Nephron progenitor cell (in vitro differentiated cells): ENCODE results near the gene HOXB7.

Experiments
- DNase-seq: peaks from one replicate; pipeline ENCODE4 v3.0.0; 2021
- H3K27ac Mint-ChIP-seq: 2 replicates; pipeline ENCODE4 v1.8.0; 2021; ENCODE audit warnings: mild to moderate bottlenecking, moderate library complexity, mixed read lengths
- H3K27me3 Mint-ChIP-seq: 2 replicates; pipeline ENCODE4 v1.8.0; 2021; ENCODE audit warnings: mild to moderate bottlenecking, low read depth, mixed read lengths; ENCODE audit not compliant: poor library complexity
- H3K36me3 Mint-ChIP-seq: 2 replicates; pipeline ENCODE4 v1.8.0; 2021; ENCODE audit warnings: low read depth, mixed read lengths
- H3K4me1 Mint-ChIP-seq: 2 replicates; pipeline ENCODE4 v1.8.0; 2021; ENCODE audit warnings: mixed read lengths
- H3K4me3 Mint-ChIP-seq: 2 replicates; pipeline ENCODE4 v1.8.0; 2021; ENCODE audit warnings: mild to moderate bottlenecking, moderate library complexity, mixed read lengths
- H3K9me3 Mint-ChIP-seq: 2 replicates; pipeline ENCODE4 v1.8.0; 2021; ENCODE audit warnings: mild to moderate bottlenecking, moderate library complexity, mixed read lengths
- CTCF ChIP-seq: fragments of 200-600 bp; sonication (generic); IDR thresholded peaks from 2 replicates; pipeline ENCODE4 v1.5.0; 2021; ENCODE audit warnings: antibody characterized with exemption

HOXB7 gene

GRCh38 chr17:48632579-48633265 lies 21.9 kb upstream of the HOXB7 start:
- Mint-ChIP-seq H3K36me3 (peaks cover 15% of the 10 kb centered on the region), H3K4me1 (peaks cover 89% of the 10 kb centered on the region), H3K9me3 (no peaks in the 10 kb centered on the region), H3K27me3 (peaks cover 11% of the 10 kb centered on the region), H3K27ac (peak overlapping the region; percentile 99), H3K4me3 (peak overlapping the region; percentile 99)
- no peak for TF ChIP-seq CTCF
- peak; percentile 11 for DNase-seq

GRCh38 chr17:48631693-48632578 lies 21.1 kb upstream of the HOXB7 start:
- peak overlapping the region; percentile 99 for H3K27ac Mint-ChIP-seq
- H3K4me3 Mint-ChIP-seq: peak overlapping the region; percentile 99
- no peaks in the 10 kb centered on the region for H3K9me3 Mint-ChIP-seq
- H3K36me3 Mint-ChIP-seq: peaks cover 15% of the 10 kb centered on the region
- peak; percentile 20 for DNase-seq
- H3K4me1 Mint-ChIP-seq: peaks cover 88% of the 10 kb centered on the region
- peaks cover 11% of the 10 kb centered on the region for H3K27me3 Mint-ChIP-seq
- TF ChIP-seq CTCF: no peak

GRCh38 chr17:48630925-48631692 lies 20.3 kb upstream of the HOXB7 start:
- Mint-ChIP-seq H3K4me3 (peak overlapping the region; percentile 99), H3K4me1 (peaks cover 84% of the 10 kb centered on the region), H3K9me3 (no peaks in the 10 kb centered on the region), H3K36me3 (peaks cover 15% of the 10 kb centered on the region), H3K27me3 (peaks cover 11% of the 10 kb centered on the region), H3K27ac (peak overlapping the region; percentile 99)
- TF ChIP-seq CTCF: no peak
- peak; percentile 24 for DNase-seq

GRCh38 chr17:48630009-48630924 lies 19.4 kb upstream of the HOXB7 start:
- Mint-ChIP-seq H3K27me3 (peaks cover 11% of the 10 kb centered on the region), H3K36me3 (peaks cover 20% of the 10 kb centered on the region), H3K4me1 (peaks cover 76% of the 10 kb centered on the region), H3K27ac (peak overlapping the region; percentile 99), H3K9me3 (no peaks in the 10 kb centered on the region), H3K4me3 (peak overlapping the region; percentile 99)
- DNase-seq: peak; percentile 23
- TF ChIP-seq CTCF: no peak

- Mint-ChIP-seq H3K4me3 (peak overlapping the region; percentile 99), H3K9me3 (no peaks in the 10 kb centered on the region), H3K27me3 (peaks cover 14% of the 10 kb centered on the region), H3K4me1 (peaks cover 67% of the 10 kb centered on the region), H3K36me3 (peaks cover 24% of the 10 kb centered on the region), H3K27ac (peak overlapping the region; percentile 99)
- TF ChIP-seq CTCF: no peak
- peak; percentile 16 for DNase-seq
Measured at GRCh38 chr17:48629411-48629759, 18.6 kb upstream of the HOXB7 start.
